ENCODE data around the gene RRP9. TPM values are rescaled to one million over a fixed set of nuclear protein-coding genes. Genes with fewer than 3 reads are reported as not detected.

RRP9 gene
- total RNA-seq, 1 donor from 2014 or later = 12.5 TPM

DNA sequence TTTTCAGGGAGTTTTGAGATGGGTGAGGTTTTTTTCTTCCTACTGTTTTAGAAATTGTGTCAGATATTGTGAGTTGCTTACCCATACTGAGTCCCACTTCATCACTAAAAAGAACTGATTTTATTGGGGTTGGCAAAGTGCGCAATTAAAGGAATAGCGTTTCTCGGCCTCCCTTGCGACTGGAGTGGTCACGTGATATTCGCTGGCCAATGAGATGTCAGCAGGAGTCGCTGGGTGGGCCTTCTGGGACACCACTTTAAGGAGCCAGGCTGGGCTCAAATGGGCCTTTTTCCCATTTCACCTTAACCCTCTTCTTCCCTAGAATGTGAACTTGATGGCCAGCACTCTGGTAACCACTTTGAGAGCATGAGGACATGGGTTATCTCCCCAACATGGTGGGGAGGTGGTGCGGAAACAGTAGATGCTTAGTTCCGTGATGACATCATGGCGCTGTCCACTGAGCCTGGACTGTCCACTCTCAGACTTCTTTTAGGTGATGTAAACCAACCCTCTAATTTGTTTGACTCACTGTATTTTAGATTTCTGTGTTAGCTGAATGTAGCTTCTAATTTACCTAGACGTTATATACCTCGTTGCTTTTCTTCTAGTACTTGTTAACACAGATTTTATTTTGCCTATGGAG, 53.1 kb downstream of the RRP9 start:
- no peaks in the 10 kb centered on the region for H3K4me1 ChIP-seq
- DNase-seq (ENCODE audit: extremely low spot score in 2 of 2) = no peak
- H3K9me3 ChIP-seq = no peaks in the 10 kb centered on the region
- no peaks in the 10 kb centered on the region for H3K27me3 ChIP-seq
- H3K4me3 ChIP-seq = no peak overlapping the region
- intact Hi-C loops (cut with DNase I) = no loop called here
- TF ChIP-seq, protein P1, sequence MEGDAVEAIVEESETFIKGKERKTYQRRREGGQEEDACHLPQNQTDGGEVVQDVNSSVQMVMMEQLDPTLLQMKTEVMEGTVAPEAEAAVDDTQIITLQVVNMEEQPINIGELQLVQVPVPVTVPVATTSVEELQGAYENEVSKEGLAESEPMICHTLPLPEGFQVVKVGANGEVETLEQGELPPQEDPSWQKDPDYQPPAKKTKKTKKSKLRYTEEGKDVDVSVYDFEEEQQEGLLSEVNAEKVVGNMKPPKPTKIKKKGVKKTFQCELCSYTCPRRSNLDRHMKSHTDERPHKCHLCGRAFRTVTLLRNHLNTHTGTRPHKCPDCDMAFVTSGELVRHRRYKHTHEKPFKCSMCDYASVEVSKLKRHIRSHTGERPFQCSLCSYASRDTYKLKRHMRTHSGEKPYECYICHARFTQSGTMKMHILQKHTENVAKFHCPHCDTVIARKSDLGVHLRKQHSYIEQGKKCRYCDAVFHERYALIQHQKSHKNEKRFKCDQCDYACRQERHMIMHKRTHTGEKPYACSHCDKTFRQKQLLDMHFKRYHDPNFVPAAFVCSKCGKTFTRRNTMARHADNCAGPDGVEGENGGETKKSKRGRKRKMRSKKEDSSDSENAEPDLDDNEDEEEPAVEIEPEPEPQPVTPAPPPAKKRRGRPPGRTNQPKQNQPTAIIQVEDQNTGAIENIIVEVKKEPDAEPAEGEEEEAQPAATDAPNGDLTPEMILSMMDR (IDR thresholded peaks at IDR 0.05) = no peak
- TF ChIP-seq POLR2A (IDR thresholded peaks at IDR 0.05) = no peak
- TF ChIP-seq POLR2AphosphoS5 (IDR thresholded peaks at IDR 0.05; ENCODE audit: insufficient read depth in 1 of 2, low read depth in 1 of 2) = no peak
- no peak overlapping the region for H3K27ac ChIP-seq
- no peaks in the 10 kb centered on the region for H3K36me3 ChIP-seq

DNA sequence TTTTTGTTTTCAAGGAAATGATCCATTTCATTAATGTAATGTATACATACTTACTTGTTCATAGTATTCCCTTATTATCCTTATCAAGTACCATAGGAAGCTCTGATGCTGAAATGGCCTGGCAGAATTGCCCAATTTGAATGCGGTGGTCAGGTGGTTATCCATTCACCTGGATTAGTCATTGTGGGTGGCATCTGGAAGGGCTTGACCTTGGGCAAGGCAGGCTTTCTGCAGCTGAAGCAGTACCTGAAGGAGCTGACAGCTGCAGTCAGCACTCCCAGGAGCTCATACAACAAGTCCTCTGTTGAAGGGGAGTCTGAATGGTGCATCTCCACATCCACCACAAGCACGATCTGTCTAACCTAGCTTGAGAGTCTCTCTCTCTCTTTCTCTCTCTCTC, 54.1 kb downstream of the RRP9 start:
- intact Hi-C loops (cut with DNase I) = no loop called here
- Histone ChIP-seq H3K27ac (no peak overlapping the region), H3K4me3 (no peak overlapping the region), H3K36me3 (no peaks in the 10 kb centered on the region), H3K4me1 (no peaks in the 10 kb centered on the region), H3K27me3 (no peaks in the 10 kb centered on the region), H3K9me3 (no peaks in the 10 kb centered on the region)
- no peak for TF ChIP-seq POLR2A (IDR thresholded peaks at IDR 0.05)
- DNase-seq (ENCODE audit: extremely low spot score in 2 of 2) = no peak

DNA sequence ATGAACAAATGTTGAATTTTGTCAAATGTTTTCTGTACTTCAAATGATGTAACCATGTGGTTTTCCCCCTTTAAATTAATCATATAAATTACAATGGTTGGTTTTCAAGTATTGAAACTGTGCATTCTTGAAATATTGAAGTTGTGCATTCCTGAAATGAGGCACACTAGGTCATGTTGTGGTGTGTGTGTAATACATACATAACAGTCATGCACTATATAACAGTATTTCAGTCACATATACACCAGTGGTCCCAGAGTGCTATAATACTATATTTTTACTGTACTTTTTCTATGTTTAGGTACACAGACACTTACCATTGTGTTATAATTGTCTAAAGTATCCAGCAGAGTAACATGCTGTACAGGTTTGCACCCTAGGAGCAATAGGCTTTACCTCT, 55.3 kb downstream of the RRP9 start:
- intact Hi-C loops (cut with DNase I) = no loop called here
- TF ChIP-seq, protein P1 (IDR thresholded peaks at IDR 0.05) = no peak
- no peak for TF ChIP-seq POLR2A (IDR thresholded peaks at IDR 0.05)
- Histone ChIP-seq H3K9me3 (no peaks in the 10 kb centered on the region), H3K4me3 (no peak overlapping the region), H3K27ac (no peak overlapping the region), H3K4me1 (no peaks in the 10 kb centered on the region), H3K36me3 (no peaks in the 10 kb centered on the region), H3K27me3 (no peaks in the 10 kb centered on the region)
- DNase-seq (ENCODE audit: extremely low spot score in 2 of 2) = no peak

Small RNA genes lying within 50 kb of the gene (small RNA-seq; reads per million reads assigned to genes)
- not detected for gene AC115284.1

Other genes with a start within 250 kb of the RRP9 start
- not detected for gene GRM2, start 234.8 kb downstream of the RRP9 start, total RNA-seq
- gene IQCF6, start 162.7 kb downstream of the RRP9 start, total RNA-seq = not detected
- gene IQCF2, start 80.3 kb downstream of the RRP9 start, total RNA-seq = not detected
- not detected for gene IQCF5, start 66.3 kb downstream of the RRP9 start, total RNA-seq
- not detected for gene IQCF1, start 38.6 kb downstream of the RRP9 start, total RNA-seq
- 20.6 TPM for gene PARP3, start 459 bp upstream of the RRP9 start, total RNA-seq
- not detected for gene GPR62, start 13.5 kb upstream of the RRP9 start, total RNA-seq
- gene PCBP4, start 25.6 kb upstream of the RRP9 start, total RNA-seq = 36.6 TPM
- gene ABHD14B, start 32.1 kb upstream of the RRP9 start, total RNA-seq = 46.9 TPM
- gene ABHD14A, start 33.2 kb upstream of the RRP9 start, total RNA-seq = 31.9 TPM
- gene ACY1, start 41.6 kb upstream of the RRP9 start, total RNA-seq = 29.7 TPM
- 1,678 TPM for gene RPL29, start 54.0 kb upstream of the RRP9 start, total RNA-seq
- 59.9 TPM for gene DUSP7, start 114.7 kb upstream of the RRP9 start, total RNA-seq
- 0.74 TPM for gene POC1A, start 212.5 kb upstream of the RRP9 start, total RNA-seq